C4-2B (cell line): Measurements from ENCODE around the gene MAGOHB.

Experiments
- ZFX ChIP-seq: fragments of 450-650 bp; IDR thresholded peaks from 2 replicates; pipeline ENCODE4 v1.6.1; 2017
- TF ChIP-seq, protein P1 (sequence below): fragments of 450-650 bp; conservative IDR thresholded peaks from 2 replicates; pipeline ENCODE4 v1.5.1; 2017; ENCODE audit warnings: mild to moderate bottlenecking

DNA sequence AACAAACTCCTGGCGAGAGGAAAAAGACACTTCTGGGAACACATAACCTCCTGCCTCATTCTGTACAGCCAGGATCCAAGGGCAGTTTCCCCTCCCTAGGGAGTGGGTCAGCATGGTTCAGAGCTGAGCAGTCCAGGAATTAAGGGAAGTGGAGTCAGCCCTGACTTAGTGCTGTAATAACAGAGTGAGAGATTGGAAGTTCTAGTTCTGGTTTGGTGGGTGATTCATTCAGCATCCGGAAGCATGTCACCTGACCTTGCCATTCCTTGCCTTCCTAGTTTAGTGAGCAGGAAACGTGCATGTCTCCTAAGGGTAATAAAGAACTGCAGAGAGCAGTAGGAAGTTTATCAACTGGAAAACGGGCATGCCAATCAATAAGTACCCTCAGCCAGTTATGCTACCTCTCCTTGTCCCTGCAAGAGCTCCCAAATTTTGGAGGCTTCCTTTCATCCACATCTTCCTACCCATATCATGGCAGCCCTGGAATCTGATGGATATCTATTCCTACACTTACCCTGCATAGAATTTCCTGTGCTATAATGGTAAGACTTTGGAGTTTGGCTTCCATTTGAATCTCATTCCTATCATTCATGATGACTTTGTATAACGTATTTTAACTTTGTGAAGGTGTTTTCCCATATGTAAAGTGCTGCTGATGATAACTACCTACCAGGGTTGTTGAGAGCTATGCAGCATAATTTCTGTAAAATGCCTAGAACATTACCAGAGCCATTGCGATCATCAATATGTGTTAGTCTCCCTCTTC is 28.5 kb upstream of the MAGOHB start:
- TF ChIP-seq, protein P1, sequence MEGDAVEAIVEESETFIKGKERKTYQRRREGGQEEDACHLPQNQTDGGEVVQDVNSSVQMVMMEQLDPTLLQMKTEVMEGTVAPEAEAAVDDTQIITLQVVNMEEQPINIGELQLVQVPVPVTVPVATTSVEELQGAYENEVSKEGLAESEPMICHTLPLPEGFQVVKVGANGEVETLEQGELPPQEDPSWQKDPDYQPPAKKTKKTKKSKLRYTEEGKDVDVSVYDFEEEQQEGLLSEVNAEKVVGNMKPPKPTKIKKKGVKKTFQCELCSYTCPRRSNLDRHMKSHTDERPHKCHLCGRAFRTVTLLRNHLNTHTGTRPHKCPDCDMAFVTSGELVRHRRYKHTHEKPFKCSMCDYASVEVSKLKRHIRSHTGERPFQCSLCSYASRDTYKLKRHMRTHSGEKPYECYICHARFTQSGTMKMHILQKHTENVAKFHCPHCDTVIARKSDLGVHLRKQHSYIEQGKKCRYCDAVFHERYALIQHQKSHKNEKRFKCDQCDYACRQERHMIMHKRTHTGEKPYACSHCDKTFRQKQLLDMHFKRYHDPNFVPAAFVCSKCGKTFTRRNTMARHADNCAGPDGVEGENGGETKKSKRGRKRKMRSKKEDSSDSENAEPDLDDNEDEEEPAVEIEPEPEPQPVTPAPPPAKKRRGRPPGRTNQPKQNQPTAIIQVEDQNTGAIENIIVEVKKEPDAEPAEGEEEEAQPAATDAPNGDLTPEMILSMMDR = no peak
- no peak for TF ChIP-seq ZFX
